SU-DHL-6 (cell line): ENCODE measurements around the gene IGSF3.

ENCODE experiments used
- EZH2phosphoT487 ChIP-seq: fragments of 200-600 bp; sonication (generic), shearing (Covaris generic); conservative IDR thresholded peaks from 2 replicates; pipeline ENCODE4 v1.6.1; 2018; ENCODE audit warnings: mild to moderate bottlenecking, antibody characterized with exemption, low read length, moderate library complexity, mixed read lengths
- TF ChIP-seq, protein P1 (sequence below): fragments of 200-600 bp; sonication (generic); IDR thresholded peaks from one replicate; pipeline ENCODE4 v1.5.1; 2017; ENCODE audit warnings: antibody characterized with exemption, mild to moderate bottlenecking, low read length, moderate library complexity; ENCODE audit not compliant: insufficient read depth, poor library complexity, severe bottlenecking

DNA sequence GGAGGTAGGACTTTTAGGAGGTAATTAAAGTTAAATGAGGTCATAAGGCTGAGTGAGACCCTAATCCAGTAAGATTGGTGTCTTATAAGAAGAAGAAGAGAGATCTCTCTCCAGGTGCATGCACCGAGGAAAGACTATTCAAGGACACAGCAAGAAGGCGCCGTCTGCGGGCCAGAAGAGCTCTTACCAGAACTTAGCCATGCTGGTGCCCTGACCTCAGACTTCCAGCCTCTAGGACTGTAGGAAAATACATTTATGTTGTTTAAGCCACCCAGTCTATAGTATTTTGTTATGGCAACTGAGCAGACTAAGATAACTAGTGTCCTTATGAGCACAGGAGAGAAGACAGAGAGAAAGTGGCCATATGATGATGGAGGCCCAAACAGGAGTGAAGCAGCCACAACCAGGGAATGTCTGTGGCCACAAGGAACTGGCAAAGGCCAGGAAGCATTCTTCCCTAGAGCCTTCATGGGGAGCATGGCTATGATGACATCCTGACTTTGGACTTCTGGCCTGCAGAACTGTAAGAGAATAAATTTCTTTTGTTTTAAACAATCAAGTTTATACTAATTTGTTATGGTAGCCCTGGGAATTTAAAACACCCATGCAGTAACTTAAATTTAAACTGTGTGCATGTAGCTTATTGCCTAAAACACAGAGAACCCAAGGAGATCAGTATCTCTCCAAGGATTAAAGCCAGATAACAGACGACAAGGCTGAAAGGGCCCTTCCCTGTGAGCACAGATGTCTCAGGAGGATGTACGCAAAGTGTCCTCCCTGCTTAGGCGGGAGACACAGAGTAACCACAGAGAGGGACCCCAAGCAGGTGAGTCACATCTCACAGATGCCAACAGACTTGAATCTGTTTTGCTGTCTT is 86.8 kb downstream of the IGSF3 start:
- TF ChIP-seq, protein P1, sequence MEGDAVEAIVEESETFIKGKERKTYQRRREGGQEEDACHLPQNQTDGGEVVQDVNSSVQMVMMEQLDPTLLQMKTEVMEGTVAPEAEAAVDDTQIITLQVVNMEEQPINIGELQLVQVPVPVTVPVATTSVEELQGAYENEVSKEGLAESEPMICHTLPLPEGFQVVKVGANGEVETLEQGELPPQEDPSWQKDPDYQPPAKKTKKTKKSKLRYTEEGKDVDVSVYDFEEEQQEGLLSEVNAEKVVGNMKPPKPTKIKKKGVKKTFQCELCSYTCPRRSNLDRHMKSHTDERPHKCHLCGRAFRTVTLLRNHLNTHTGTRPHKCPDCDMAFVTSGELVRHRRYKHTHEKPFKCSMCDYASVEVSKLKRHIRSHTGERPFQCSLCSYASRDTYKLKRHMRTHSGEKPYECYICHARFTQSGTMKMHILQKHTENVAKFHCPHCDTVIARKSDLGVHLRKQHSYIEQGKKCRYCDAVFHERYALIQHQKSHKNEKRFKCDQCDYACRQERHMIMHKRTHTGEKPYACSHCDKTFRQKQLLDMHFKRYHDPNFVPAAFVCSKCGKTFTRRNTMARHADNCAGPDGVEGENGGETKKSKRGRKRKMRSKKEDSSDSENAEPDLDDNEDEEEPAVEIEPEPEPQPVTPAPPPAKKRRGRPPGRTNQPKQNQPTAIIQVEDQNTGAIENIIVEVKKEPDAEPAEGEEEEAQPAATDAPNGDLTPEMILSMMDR, result no peak
- TF ChIP-seq EZH2phosphoT487, result no peak
